SK-N-SH treated with all-trans-retinoic acid at 6 μM for 48 hours (cell line): ENCODE data around the gene ANAPC5.

ENCODE experiments used
- ARNTL ChIP-seq: fragments of 450-650 bp; formaldehyde crosslinking; IDR thresholded peaks from 2 replicates; pipeline ENCODE4 v1.5.0; 2020; ENCODE audit warnings: low read depth, mild to moderate bottlenecking, moderate library complexity, borderline replicate concordance
- ESRRG ChIP-seq: fragments of 250-450 bp; sonication (Bioruptor Pico); IDR thresholded peaks from 2 replicates; pipeline ENCODE4 v1.6.1; 2021; ENCODE audit warnings: mild to moderate bottlenecking
- SNAI2 ChIP-seq: fragments of 250-450 bp; sonication (Bioruptor Pico); IDR thresholded peaks from 2 replicates; pipeline ENCODE4 v1.5.0; 2020; ENCODE audit warnings: mild to moderate bottlenecking, moderate library complexity
- TOX ChIP-seq: fragments of 250-450 bp; sonication (Bioruptor Pico); IDR thresholded peaks from 2 replicates; pipeline ENCODE4 v1.8.0; 2021; ENCODE audit warnings: mild to moderate bottlenecking, moderate library complexity, borderline replicate concordance
- ZC3H10 ChIP-seq: fragments of 250-450 bp; sonication (Bioruptor Pico); IDR thresholded peaks from 2 replicates; pipeline ENCODE4 v1.5.1; 2021; ENCODE audit warnings: mild to moderate bottlenecking, moderate library complexity
- ZFP3 ChIP-seq: fragments of 250-450 bp; sonication (Bioruptor Pico); IDR thresholded peaks from 2 replicates; pipeline ENCODE4 v1.5.0; 2020; ENCODE audit warnings: mild to moderate bottlenecking, moderate library complexity
- TF ChIP-seq, protein P1 (sequence below): fragments of 250-450 bp; sonication (Bioruptor Pico); IDR thresholded peaks from 2 replicates; pipeline ENCODE4 v1.5.1; 2021; ENCODE audit warnings: mild to moderate bottlenecking, moderate library complexity
- TF ChIP-seq, protein P2 (sequence below): fragments of 250-450 bp; sonication (Bioruptor Pico); IDR thresholded peaks from 2 replicates; pipeline ENCODE4 v1.8.0; 2020; ENCODE audit warnings: mild to moderate bottlenecking, moderate library complexity, borderline replicate concordance
- TF ChIP-seq, protein P3 (sequence below): fragments of 250-450 bp; sonication (Bioruptor Pico); IDR thresholded peaks from 2 replicates; pipeline ENCODE4 v1.5.1; 2020; ENCODE audit warnings: low read depth, mild to moderate bottlenecking, moderate library complexity
- TF ChIP-seq, protein P4 (sequence below): fragments of 250-450 bp; sonication (Bioruptor Pico); IDR thresholded peaks from 2 replicates; pipeline ENCODE4 v1.5.0; 2020; ENCODE audit warnings: mild to moderate bottlenecking, moderate library complexity
- TF ChIP-seq, protein P5 (sequence below): fragments of 250-450 bp; sonication (Bioruptor Pico); IDR thresholded peaks from 2 replicates; pipeline ENCODE4 v1.8.0; 2021; ENCODE audit warnings: low read depth, mild to moderate bottlenecking, moderate library complexity, borderline replicate concordance

DNA sequence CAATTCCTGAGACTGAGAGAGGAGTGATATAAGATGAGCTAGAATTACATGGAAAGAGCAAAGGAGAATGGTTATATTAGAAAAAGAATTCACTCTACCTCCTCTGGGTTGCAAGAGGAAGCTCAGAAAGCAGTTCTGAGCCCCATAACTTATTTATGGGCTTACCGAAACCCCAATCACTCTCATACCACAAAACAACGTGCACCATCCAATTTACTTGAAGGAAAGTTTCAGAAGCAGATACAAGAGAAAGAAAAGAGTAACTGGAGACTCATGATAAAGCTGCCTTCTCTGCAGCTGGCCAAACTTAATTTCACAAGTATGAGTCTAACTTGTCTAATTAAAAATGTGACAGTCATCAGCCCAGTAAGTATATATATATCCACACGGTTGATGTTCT lies 28.3 kb downstream of the ANAPC5 start:
- TF ChIP-seq, protein P1, sequence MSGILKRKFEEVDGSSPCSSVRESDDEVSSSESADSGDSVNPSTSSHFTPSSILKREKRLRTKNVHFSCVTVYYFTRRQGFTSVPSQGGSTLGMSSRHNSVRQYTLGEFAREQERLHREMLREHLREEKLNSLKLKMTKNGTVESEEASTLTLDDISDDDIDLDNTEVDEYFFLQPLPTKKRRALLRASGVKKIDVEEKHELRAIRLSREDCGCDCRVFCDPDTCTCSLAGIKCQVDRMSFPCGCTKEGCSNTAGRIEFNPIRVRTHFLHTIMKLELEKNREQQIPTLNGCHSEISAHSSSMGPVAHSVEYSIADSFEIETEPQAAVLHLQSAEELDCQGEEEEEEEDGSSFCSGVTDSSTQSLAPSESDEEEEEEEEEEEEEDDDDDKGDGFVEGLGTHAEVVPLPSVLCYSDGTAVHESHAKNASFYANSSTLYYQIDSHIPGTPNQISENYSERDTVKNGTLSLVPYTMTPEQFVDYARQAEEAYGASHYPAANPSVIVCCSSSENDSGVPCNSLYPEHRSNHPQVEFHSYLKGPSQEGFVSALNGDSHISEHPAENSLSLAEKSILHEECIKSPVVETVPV = no peak
- TF ChIP-seq, protein P2, sequence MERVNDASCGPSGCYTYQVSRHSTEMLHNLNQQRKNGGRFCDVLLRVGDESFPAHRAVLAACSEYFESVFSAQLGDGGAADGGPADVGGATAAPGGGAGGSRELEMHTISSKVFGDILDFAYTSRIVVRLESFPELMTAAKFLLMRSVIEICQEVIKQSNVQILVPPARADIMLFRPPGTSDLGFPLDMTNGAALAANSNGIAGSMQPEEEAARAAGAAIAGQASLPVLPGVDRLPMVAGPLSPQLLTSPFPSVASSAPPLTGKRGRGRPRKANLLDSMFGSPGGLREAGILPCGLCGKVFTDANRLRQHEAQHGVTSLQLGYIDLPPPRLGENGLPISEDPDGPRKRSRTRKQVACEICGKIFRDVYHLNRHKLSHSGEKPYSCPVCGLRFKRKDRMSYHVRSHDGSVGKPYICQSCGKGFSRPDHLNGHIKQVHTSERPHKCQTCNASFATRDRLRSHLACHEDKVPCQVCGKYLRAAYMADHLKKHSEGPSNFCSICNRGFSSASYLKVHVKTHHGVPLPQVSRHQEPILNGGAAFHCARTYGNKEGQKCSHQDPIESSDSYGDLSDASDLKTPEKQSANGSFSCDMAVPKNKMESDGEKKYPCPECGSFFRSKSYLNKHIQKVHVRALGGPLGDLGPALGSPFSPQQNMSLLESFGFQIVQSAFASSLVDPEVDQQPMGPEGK (CRISPR knock-in tag) = no peak
- TF ChIP-seq TOX (no peak), ESRRG (CRISPR knock-in tag) (no peak), ARNTL (CRISPR knock-in tag) (no peak), ZFP3 (CRISPR knock-in tag) (no peak), ZC3H10 (CRISPR knock-in tag) (no peak), SNAI2 (CRISPR knock-in tag) (no peak)
- TF ChIP-seq, protein P3, sequence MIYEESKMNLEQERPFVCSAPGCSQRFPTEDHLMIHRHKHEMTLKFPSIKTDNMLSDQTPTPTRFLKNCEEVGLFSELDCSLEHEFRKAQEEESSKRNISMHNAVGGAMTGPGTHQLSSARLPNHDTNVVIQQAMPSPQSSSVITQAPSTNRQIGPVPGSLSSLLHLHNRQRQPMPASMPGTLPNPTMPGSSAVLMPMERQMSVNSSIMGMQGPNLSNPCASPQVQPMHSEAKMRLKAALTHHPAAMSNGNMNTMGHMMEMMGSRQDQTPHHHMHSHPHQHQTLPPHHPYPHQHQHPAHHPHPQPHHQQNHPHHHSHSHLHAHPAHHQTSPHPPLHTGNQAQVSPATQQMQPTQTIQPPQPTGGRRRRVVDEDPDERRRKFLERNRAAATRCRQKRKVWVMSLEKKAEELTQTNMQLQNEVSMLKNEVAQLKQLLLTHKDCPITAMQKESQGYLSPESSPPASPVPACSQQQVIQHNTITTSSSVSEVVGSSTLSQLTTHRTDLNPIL (CRISPR knock-in tag) = no peak
- TF ChIP-seq, protein P4, sequence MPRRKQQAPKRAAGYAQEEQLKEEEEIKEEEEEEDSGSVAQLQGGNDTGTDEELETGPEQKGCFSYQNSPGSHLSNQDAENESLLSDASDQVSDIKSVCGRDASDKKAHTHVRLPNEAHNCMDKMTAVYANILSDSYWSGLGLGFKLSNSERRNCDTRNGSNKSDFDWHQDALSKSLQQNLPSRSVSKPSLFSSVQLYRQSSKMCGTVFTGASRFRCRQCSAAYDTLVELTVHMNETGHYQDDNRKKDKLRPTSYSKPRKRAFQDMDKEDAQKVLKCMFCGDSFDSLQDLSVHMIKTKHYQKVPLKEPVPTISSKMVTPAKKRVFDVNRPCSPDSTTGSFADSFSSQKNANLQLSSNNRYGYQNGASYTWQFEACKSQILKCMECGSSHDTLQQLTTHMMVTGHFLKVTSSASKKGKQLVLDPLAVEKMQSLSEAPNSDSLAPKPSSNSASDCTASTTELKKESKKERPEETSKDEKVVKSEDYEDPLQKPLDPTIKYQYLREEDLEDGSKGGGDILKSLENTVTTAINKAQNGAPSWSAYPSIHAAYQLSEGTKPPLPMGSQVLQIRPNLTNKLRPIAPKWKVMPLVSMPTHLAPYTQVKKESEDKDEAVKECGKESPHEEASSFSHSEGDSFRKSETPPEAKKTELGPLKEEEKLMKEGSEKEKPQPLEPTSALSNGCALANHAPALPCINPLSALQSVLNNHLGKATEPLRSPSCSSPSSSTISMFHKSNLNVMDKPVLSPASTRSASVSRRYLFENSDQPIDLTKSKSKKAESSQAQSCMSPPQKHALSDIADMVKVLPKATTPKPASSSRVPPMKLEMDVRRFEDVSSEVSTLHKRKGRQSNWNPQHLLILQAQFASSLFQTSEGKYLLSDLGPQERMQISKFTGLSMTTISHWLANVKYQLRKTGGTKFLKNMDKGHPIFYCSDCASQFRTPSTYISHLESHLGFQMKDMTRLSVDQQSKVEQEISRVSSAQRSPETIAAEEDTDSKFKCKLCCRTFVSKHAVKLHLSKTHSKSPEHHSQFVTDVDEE = no peak
- TF ChIP-seq, protein P5, sequence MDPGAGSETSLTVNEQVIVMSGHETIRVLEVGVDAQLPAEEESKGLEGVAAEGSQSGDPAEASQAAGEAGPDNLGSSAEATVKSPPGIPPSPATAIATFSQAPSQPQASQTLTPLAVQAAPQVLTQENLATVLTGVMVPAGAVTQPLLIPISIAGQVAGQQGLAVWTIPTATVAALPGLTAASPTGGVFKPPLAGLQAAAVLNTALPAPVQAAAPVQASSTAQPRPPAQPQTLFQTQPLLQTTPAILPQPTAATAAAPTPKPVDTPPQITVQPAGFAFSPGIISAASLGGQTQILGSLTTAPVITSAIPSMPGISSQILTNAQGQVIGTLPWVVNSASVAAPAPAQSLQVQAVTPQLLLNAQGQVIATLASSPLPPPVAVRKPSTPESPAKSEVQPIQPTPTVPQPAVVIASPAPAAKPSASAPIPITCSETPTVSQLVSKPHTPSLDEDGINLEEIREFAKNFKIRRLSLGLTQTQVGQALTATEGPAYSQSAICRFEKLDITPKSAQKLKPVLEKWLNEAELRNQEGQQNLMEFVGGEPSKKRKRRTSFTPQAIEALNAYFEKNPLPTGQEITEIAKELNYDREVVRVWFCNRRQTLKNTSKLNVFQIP (CRISPR knock-in tag) = no peak
